H9 (cell line): ENCODE results near the gene NBEAL2. TPM values are rescaled to one million over a fixed set of nuclear protein-coding genes. Genes with fewer than 3 reads are reported as not detected.
A peak's percentile ranks its signal among the peaks of the same experiment; 100 is the strongest.

Experiments used
- DNase-seq: peaks from one replicate; pipeline ENCODE4 v3.0.0-alpha.2; 2017
- H2AFZ ChIP-seq: one replicate; pipeline ENCODE4 v1.6.1; 2013; ENCODE audit warnings: mild to moderate bottlenecking, low read length, control low read depth, moderate library complexity
- H2AK5ac ChIP-seq: 2 replicates; pipeline ENCODE4 v1.6.1; 2013; ENCODE audit warnings: low read length, control low read depth, mixed read lengths; ENCODE audit not compliant: insufficient read length
- H2BK120ac ChIP-seq: one replicate; pipeline ENCODE4 v1.6.1; 2013; ENCODE audit warnings: low read depth, mild to moderate bottlenecking, low read length, control low read depth, inconsistent platforms; ENCODE audit not compliant: poor library complexity, severe bottlenecking
- H2BK12ac ChIP-seq: 2 replicates; pipeline ENCODE4 v1.6.1; 2013; ENCODE audit warnings: low read length, control low read depth, mixed read lengths, low read depth; ENCODE audit not compliant: insufficient read length
- H2BK15ac ChIP-seq: 2 replicates; pipeline ENCODE4 v1.6.1; 2013; ENCODE audit warnings: low read depth, low read length, control low read depth
- H2BK20ac ChIP-seq: one replicate; pipeline ENCODE4 v1.6.1; 2013; ENCODE audit warnings: low read depth, mild to moderate bottlenecking, low read length, control low read depth, inconsistent platforms; ENCODE audit not compliant: poor library complexity, severe bottlenecking
- H2BK5ac ChIP-seq: 2 replicates; pipeline ENCODE4 v1.6.1; 2013; ENCODE audit warnings: low read length, control low read depth, mixed read lengths; ENCODE audit not compliant: insufficient read length
- H3K14ac ChIP-seq: 2 replicates; pipeline ENCODE4 v1.6.1; 2013; ENCODE audit warnings: low read length, control low read depth; ENCODE audit not compliant: insufficient read depth
- H3K18ac ChIP-seq: 2 replicates; pipeline ENCODE4 v1.6.1; 2013; ENCODE audit warnings: low read depth, mild to moderate bottlenecking, mixed read lengths, low read length, control low read depth; ENCODE audit not compliant: insufficient read length
- H3K23ac ChIP-seq: 2 replicates; pipeline ENCODE4 v1.6.1; 2013; ENCODE audit warnings: low read length, control low read depth, mixed read lengths, low read depth; ENCODE audit not compliant: insufficient read length
- H3K23me2 ChIP-seq: 2 replicates; pipeline ENCODE4 v1.6.1; 2013; ENCODE audit warnings: low read depth, mild to moderate bottlenecking, mixed read lengths, low read length, control low read depth; ENCODE audit not compliant: insufficient read length, poor library complexity, severe bottlenecking
- H3K27ac ChIP-seq: 2 replicates; pipeline ENCODE4 v1.5.1; 2013; ENCODE audit warnings: low read length, control low read depth, mixed read lengths, low read depth; ENCODE audit not compliant: insufficient read length
- H3K27me3 ChIP-seq: 2 replicates; pipeline ENCODE4 v1.6.1; 2013; ENCODE audit warnings: low read length, control low read depth, inconsistent platforms; ENCODE audit not compliant: insufficient read depth
- H3K4ac ChIP-seq: 2 replicates; pipeline ENCODE4 v1.6.1; 2013; ENCODE audit warnings: low read depth, mild to moderate bottlenecking, control low read depth, inconsistent platforms, low read length, moderate library complexity
- H3K4me1 ChIP-seq: 2 replicates; pipeline ENCODE4 v1.6.1; 2013; ENCODE audit warnings: low read length, control low read depth, inconsistent platforms; ENCODE audit not compliant: insufficient read depth
- H3K4me2 ChIP-seq: 2 replicates; pipeline ENCODE4 v1.6.1; 2013; ENCODE audit warnings: low read length, control low read depth, mixed read lengths; ENCODE audit not compliant: insufficient read length, insufficient read depth
- H3K56ac ChIP-seq: 2 replicates; pipeline ENCODE4 v1.6.1; 2013; ENCODE audit warnings: low read depth, mild to moderate bottlenecking, mixed read lengths, low read length, control low read depth; ENCODE audit not compliant: insufficient read length
- H3K79me1 ChIP-seq: 2 replicates; pipeline ENCODE4 v1.6.1; 2013; ENCODE audit warnings: low read depth, mild to moderate bottlenecking, moderate library complexity, low read length, control low read depth, inconsistent platforms; ENCODE audit not compliant: insufficient read depth, poor library complexity, severe bottlenecking
- H3K79me2 ChIP-seq: 2 replicates; pipeline ENCODE4 v1.6.1; 2013; ENCODE audit warnings: low read length, control low read depth, inconsistent platforms; ENCODE audit not compliant: insufficient read depth
- H3K9ac ChIP-seq: 2 replicates; pipeline ENCODE4 v1.6.1; 2013; ENCODE audit warnings: low read length, control low read depth, mixed read lengths; ENCODE audit not compliant: insufficient read length; ENCODE audit errors: extremely low read depth
- H3K9me3 ChIP-seq: one replicate; pipeline ENCODE4 v1.6.1; 2013; ENCODE audit warnings: low read depth, low read length, inconsistent platforms; ENCODE audit not compliant: control insufficient read depth
- H3T11ph ChIP-seq: one replicate; pipeline ENCODE4 v1.6.1; 2013; ENCODE audit warnings: mild to moderate bottlenecking, low read length, control low read depth, inconsistent platforms
- H4K20me1 ChIP-seq: one replicate; pipeline ENCODE4 v1.6.1; 2013; ENCODE audit not compliant: control insufficient read depth, insufficient read length, insufficient read depth
- H4K5ac ChIP-seq: 2 replicates; pipeline ENCODE4 v1.6.1; 2013; ENCODE audit warnings: low read depth, mild to moderate bottlenecking, mixed read lengths, low read length, control low read depth; ENCODE audit not compliant: insufficient read length
- H4K8ac ChIP-seq: replicated peaks from 2 replicates; pipeline ENCODE4 v1.6.1; 2013; ENCODE audit warnings: low read length, control low read depth, mixed read lengths, low read depth; ENCODE audit not compliant: insufficient read length
- H4K91ac ChIP-seq: 2 replicates; pipeline ENCODE4 v1.6.1; 2013; ENCODE audit warnings: low read depth, mild to moderate bottlenecking, moderate library complexity, mixed read lengths, low read length, control low read depth; ENCODE audit not compliant: insufficient read length
- H3K27ac Mint-ChIP-seq, 3 experiments: 2 replicates in 2 of 3; 3 replicates in 1 of 3; pipeline ENCODE4 v1.8.0; 2020 to 2021; ENCODE audit warnings: mixed read lengths in 3 of 3, mild to moderate bottlenecking in 1 of 3, moderate library complexity in 1 of 3
- H3K27me3 Mint-ChIP-seq: 2 replicates; pipeline ENCODE4 v1.8.0; 2021; ENCODE audit warnings: low read depth, mild to moderate bottlenecking, moderate library complexity, mixed read lengths
- H3K36me3 Mint-ChIP-seq, 3 experiments: 2 replicates in 2 of 3; 3 replicates in 1 of 3; pipeline ENCODE4 v1.8.0; 2020 to 2021; ENCODE audit warnings: low read depth in 3 of 3, mixed read lengths in 3 of 3; ENCODE audit not compliant: insufficient read depth in 1 of 3
- H3K4me1 Mint-ChIP-seq, 2 experiments: 2 replicates each; pipeline ENCODE4 v1.8.0; 2020; ENCODE audit warnings: mixed read lengths in 2 of 2
- H3K4me3 Mint-ChIP-seq, 2 experiments: 2 replicates in 1 of 2; 3 replicates in 1 of 2; pipeline ENCODE4 v1.8.0; 2020 to 2021; ENCODE audit warnings: mild to moderate bottlenecking in 2 of 2, mixed read lengths in 2 of 2, moderate library complexity in 1 of 2
- H3K9me3 Mint-ChIP-seq, 2 experiments: 2 replicates in 1 of 2; 3 replicates in 1 of 2; pipeline ENCODE4 v1.8.0; 2020; ENCODE audit warnings: mild to moderate bottlenecking in 2 of 2, mixed read lengths in 2 of 2, moderate library complexity in 1 of 2
- CTCF ChIP-seq: fragments of 200-600 bp; sonication (generic); conservative IDR thresholded peaks from 3 replicates; pipeline ENCODE4 v1.8.0; 2021; ENCODE audit warnings: antibody characterized with exemption, mild to moderate bottlenecking
- WGBS: extraction: QIAGEN DNeasy Blood & Tissue Kit; methylation state at CpG from one replicate; pipeline ENCODE4 v1.1.7; 2013; ENCODE audit warnings: missing lambda C conversion rate, low lambda C conversion rate, mixed read lengths; ENCODE audit not compliant: insufficient read length; ENCODE audit errors: extremely low coverage; 5-methylcytosine and 5-hydroxymethylcytosine counted together
- total RNA-seq: library from RNA; stranded (reverse); gene quantifications from 2 replicates; pipeline ENCODE4 v1.2.1, GENCODE V29; 2021

NBEAL2 gene
- total RNA-seq, 1 experiment from 2014 or later = 52.1 TPM

GRCh38 chr3:46944191-46944590 is 35.3 kb upstream of the NBEAL2 start:
- Histone ChIP-seq H3K14ac (no peak overlapping the region), H3T11ph (no peak overlapping the region), H3K56ac (no peak overlapping the region), H2BK120ac (no peak overlapping the region), H3K4me2 (no peak overlapping the region), H3K9me3 (no peaks in the 10 kb centered on the region), H2BK12ac (no peak overlapping the region), H4K5ac (no peak overlapping the region), H4K8ac (no peak overlapping the region), H3K18ac (no peak overlapping the region), H3K4me1 (peaks cover 2% of the 10 kb centered on the region; the same call in 1 of the 2 replicates), H3K79me2 (peaks cover 22% of the 10 kb centered on the region; the same call in 1 of the 2 replicates), H3K27me3 (no peaks in the 10 kb centered on the region), H2AFZ (no peak overlapping the region), H3K4ac (no peak overlapping the region), H2AK5ac (no peak overlapping the region), H4K20me1 (peaks cover 2% of the 10 kb centered on the region), H3K9ac (no peak overlapping the region), H2BK15ac (no peak overlapping the region), H4K91ac (no peak overlapping the region), H3K23me2 (no peaks in the 10 kb centered on the region), H2BK20ac (no peak overlapping the region), H2BK5ac (no peak overlapping the region), H3K27ac (no peak overlapping the region), H3K23ac (no peak overlapping the region), H3K79me1 (peaks cover 9% of the 10 kb centered on the region)
- Mint-ChIP-seq H3K9me3 (no peaks in the 10 kb centered on the region), H3K27ac (peak overlapping the region in 2 of 3 experiments; percentile 33 to 63; a peak in 3 of 7 replicates), H3K4me3 (no peak overlapping the region), H3K4me1 (peaks cover 47 to 60% of the 10 kb centered on the region in 2 experiments), H3K27me3 (no peaks in the 10 kb centered on the region), H3K36me3 (peaks cover 13 to 38% (median 32%) of the 10 kb centered on the region in 3 experiments)
- no peak for DNase-seq
- TF ChIP-seq CTCF = no peak
- no CpG with 5 or more reads among the region's 8 CpGs for WGBS
